ENCODE measurements around the gene TRERF1.

- no peak for TF ChIP-seq CTCF (IDR thresholded peaks at IDR 0.05)
- TF ChIP-seq POLR2A (IDR thresholded peaks at IDR 0.05): no peak
- TF ChIP-seq POLR2AphosphoS5 (IDR thresholded peaks at IDR 0.05): no peak
- no peak for TF ChIP-seq EP300 (IDR thresholded peaks at IDR 0.05)
Observed at GRCh38 chr6:42454428-42454791, 2.7 kb upstream of the TRERF1 start.

Data from suprapubic skin (tissue), 4 donors.